CD4-positive, alpha-beta memory T cell (primary cell): ENCODE data around the gene SPDYE16. TPM values are rescaled to one million over a fixed set of nuclear protein-coding genes. Genes with fewer than 3 reads are reported as not detected.
"Not testable (repeated sequence)": the region's sequence is repeated elsewhere in the genome, so short reads cannot be mapped to it uniquely, and the experiment has no call there.

ENCODE experiments used
- CTCF ChIA-PET: fragments of 350-600 bp; sonication (Branson Sonifier 250); formaldehyde crosslinking; loops from one replicate; lab custom pipeline; 2021; ENCODE audit warnings: inconsistent platforms; ENCODE audit not compliant: partially characterized antibody; lab: Charles Lee
- POLR2A ChIA-PET: fragments of 350-600 bp; sonication (Branson Sonifier 250); formaldehyde crosslinking; loops from one replicate; lab custom pipeline; 2021; ENCODE audit not compliant: partially characterized antibody; lab: Charles Lee
- DNase-seq, 5 donors: peaks; one replicate each; pipeline versions ENCODE4 v3.0.0 to v3.0.0-alpha.2; 2020 to 2022; ENCODE audit warnings: mixed read lengths in 1 of 5
- H3K27ac ChIP-seq: one replicate; pipeline ENCODE4 v1.7.0; 2013; ENCODE audit warnings: low read depth, low read length
- H3K27me3 ChIP-seq: 2 replicates; pipeline ENCODE4 v1.7.0; 2013; ENCODE audit warnings: mild to moderate bottlenecking, low read length, moderate library complexity; ENCODE audit not compliant: insufficient read depth
- H3K36me3 ChIP-seq: 2 replicates; pipeline ENCODE4 v1.7.0; 2013; ENCODE audit warnings: mild to moderate bottlenecking, low read length, moderate library complexity; ENCODE audit not compliant: insufficient read depth
- H3K4me1 ChIP-seq: 2 replicates; pipeline ENCODE4 v1.7.0; 2013; ENCODE audit warnings: mild to moderate bottlenecking, low read length, moderate library complexity; ENCODE audit not compliant: insufficient read depth
- H3K4me3 ChIP-seq, 2 donors: one replicate each; pipeline ENCODE4 v1.7.0; 2013; ENCODE audit warnings: low read length in 2 of 2, mild to moderate bottlenecking in 1 of 2
- H3K9me3 ChIP-seq, 2 donors: one replicate each; pipeline ENCODE4 v1.7.0; 2013; ENCODE audit warnings: low read length in 2 of 2, control low read depth in 1 of 2; ENCODE audit not compliant: control insufficient read depth in 1 of 2
- H3K27ac Mint-ChIP-seq, 7 donors: one replicate each; pipeline ENCODE4 v1.8.0; 2020 to 2021; ENCODE audit warnings: mixed read lengths in 7 of 7, mild to moderate bottlenecking in 6 of 7, inconsistent platforms in 3 of 7, moderate library complexity in 3 of 7
- H3K27me3 Mint-ChIP-seq, 2 donors: one replicate each; pipeline ENCODE4 v1.8.0; 2020 to 2021; ENCODE audit warnings: mixed read lengths in 2 of 2
- H3K36me3 Mint-ChIP-seq, 2 donors: one replicate each; pipeline ENCODE4 v1.8.0; 2020 to 2021; ENCODE audit warnings: mixed read lengths in 2 of 2, inconsistent platforms in 1 of 2, mild to moderate bottlenecking in 1 of 2
- H3K4me1 Mint-ChIP-seq, 4 donors: one replicate each; pipeline ENCODE4 v1.8.0; 2020 to 2021; ENCODE audit warnings: mixed read lengths in 4 of 4, mild to moderate bottlenecking in 1 of 4
- H3K4me3 Mint-ChIP-seq, 8 donors: one replicate each; pipeline ENCODE4 v1.8.0; 2020 to 2021; ENCODE audit warnings: mixed read lengths in 8 of 8, mild to moderate bottlenecking in 7 of 8, moderate library complexity in 6 of 8, inconsistent platforms in 3 of 8
- H3K9me3 Mint-ChIP-seq, 8 donors: one replicate each; pipeline ENCODE4 v1.8.0; 2020 to 2021; ENCODE audit warnings: mixed read lengths in 8 of 8, mild to moderate bottlenecking in 5 of 8, inconsistent platforms in 3 of 8, moderate library complexity in 1 of 8
- intact Hi-C: fragments of 100-400 bp; cut with micrococcal nuclease; formaldehyde crosslinking; loops from one replicate; pipeline ENCODE4 v1.15.1; 2023
- polyA plus RNA-seq, 2 donors: library from polyadenylated mRNA; unstranded; fragments of 300-500 nt; fragmentation: Illumina TruSeq; gene quantifications; one replicate each; pipeline ENCODE4 v1.2.3, GENCODE V29; 2021
- total RNA-seq, 2 experiments: library from RNA; stranded (reverse); gene quantifications; one replicate each; pipeline ENCODE4 v1.2.3, GENCODE V29; 2021

Gene SPDYE16
- total and polyA plus RNA-seq, 4 experiments from 2014 or later: 0.21 to 1.1 (median 0.73) TPM; not detected in 1

- ChIA-PET POLR2A (no interaction called here), CTCF (no interaction called here)
- Histone ChIP-seq H3K27ac (no peak overlapping the region), H3K4me1 (no peaks in the 10 kb centered on the region), H3K4me3 (no peak overlapping the region), H3K36me3 (no peaks in the 10 kb centered on the region), H3K27me3 (no peaks in the 10 kb centered on the region), H3K9me3 (no peaks in the 10 kb centered on the region)
- H3K27ac Mint-ChIP-seq: no peak overlapping the region
- no peak for DNase-seq
- H3K27me3 Mint-ChIP-seq: no peaks in the 10 kb centered on the region
- H3K4me3 Mint-ChIP-seq: no peak overlapping the region
- intact Hi-C loops: no loop called here
- H3K4me1 Mint-ChIP-seq: no peaks in the 10 kb centered on the region
- no peaks in the 10 kb centered on the region for H3K9me3 Mint-ChIP-seq
- H3K36me3 Mint-ChIP-seq: no peaks in the 10 kb centered on the region
Observed at GRCh38 chr7:76513817-76514799, 29.0 kb downstream of the SPDYE16 start.

DNA sequence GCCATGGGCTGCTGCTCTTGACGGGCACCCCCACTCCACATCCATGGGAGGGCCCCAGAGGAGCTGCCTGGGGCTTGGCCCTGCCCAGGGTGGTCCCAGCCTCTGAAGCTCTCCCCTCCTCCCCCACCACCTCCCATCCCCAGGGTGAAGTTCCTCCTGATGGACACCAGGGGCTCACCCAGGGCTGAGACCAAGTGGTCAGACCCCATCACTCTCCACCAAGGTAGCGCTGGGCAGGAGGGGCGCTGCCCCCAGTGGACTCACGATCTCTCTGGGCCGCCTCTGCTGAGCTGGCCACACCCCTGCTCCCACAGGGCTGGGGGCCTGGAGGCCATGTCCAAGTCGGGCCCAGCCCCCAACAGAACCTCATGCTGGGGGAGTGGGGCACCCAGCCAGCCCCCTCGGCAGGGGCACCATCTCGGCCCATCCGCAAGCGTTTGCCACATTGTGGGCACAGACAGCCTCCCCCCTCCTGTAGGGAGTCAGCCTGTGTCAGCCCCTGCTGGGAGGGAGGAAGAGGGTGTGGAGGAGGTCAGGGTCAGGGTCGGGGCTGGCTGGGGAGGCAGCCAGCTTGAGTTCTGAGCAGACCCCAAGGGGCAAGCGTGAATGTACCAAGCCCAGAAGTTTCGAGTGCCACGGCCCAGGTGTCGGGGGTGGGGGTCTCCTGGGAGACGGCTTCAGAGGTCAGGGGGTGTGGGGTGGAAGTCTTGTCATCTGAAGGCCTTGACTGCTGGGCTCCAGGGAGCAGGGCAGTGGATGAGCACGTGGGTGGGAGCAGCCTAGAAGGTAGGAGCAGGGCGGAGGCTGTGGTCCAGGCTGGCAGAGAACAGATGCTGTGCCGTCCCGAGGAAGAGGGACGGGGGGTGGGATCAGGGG is 29.9 kb downstream of the SPDYE16 start:
- CTCF ChIA-PET: no interaction called here
- no peaks in the 10 kb centered on the region for H3K27me3 Mint-ChIP-seq
- H3K27ac Mint-ChIP-seq: no peak overlapping the region

GRCh38 chr7:76511911-76512885 is 30.9 kb downstream of the SPDYE16 start:
- intact Hi-C loops, H3K4me3 Mint-ChIP-seq: not testable (repeated sequence)

More for the DNA sequence above, 29.9 kb downstream of the SPDYE16 start:
- Histone ChIP-seq H3K4me1 (no peaks in the 10 kb centered on the region), H3K9me3 (no peaks in the 10 kb centered on the region), H3K36me3 (no peaks in the 10 kb centered on the region), H3K27ac (no peak overlapping the region), H3K27me3 (no peaks in the 10 kb centered on the region), H3K4me3 (no peak overlapping the region)
- intact Hi-C loops: no loop called here
- DNase-seq: no peak
- H3K9me3 Mint-ChIP-seq: no peaks in the 10 kb centered on the region
- H3K4me1 Mint-ChIP-seq: no peaks in the 10 kb centered on the region
- POLR2A ChIA-PET: no interaction called here
- no peaks in the 10 kb centered on the region for H3K36me3 Mint-ChIP-seq
- no peak overlapping the region for H3K4me3 Mint-ChIP-seq

DNA sequence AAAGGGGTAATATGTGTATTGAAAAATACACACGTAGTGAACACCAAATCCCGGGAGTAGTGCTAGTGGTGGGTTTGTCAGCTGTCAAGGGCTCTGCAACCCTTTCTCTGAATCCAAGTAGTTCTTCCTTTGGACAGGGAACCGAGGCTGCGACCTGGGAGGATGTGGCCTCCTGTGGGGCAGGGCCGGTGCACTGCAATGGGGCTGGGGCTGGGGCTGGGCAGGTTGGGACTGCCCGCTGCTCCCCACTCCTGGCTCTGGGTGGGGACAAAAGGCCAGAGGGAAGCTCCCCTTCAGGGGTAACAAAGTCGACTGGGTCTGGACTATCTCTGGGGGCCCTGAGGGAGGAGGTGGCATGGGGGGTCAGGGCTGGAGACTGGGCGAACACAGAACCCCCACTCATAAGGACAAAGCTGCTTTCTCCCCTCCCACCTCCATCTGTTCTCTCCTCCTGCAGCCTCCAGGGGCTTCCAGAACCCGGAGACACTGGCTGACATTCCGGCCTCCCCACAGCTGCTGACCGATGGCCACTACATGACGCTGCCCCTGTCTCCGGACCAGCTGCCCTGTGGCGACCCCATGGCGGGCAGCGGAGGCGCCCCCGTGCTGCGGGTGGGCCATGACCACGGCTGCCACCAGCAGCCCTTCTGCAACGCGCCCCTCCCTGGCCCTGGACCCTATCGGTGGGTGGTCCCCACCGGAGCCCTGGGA is 31.7 kb downstream of the SPDYE16 start:
- H3K9me3 ChIP-seq, H3K9me3 Mint-ChIP-seq, H3K4me3 Mint-ChIP-seq, H3K4me1 Mint-ChIP-seq, H3K36me3 Mint-ChIP-seq, POLR2A ChIA-PET, H3K27ac Mint-ChIP-seq, CTCF ChIA-PET, H3K27me3 ChIP-seq, DNase-seq, H3K4me1 ChIP-seq, H3K4me3 ChIP-seq, H3K36me3 ChIP-seq, H3K27me3 Mint-ChIP-seq, intact Hi-C loops, H3K27ac ChIP-seq: not testable (repeated sequence)

More at GRCh38 chr7:76511911-76512885, 30.9 kb downstream of the SPDYE16 start:
- H3K9me3 ChIP-seq, H3K4me3 ChIP-seq, H3K27ac Mint-ChIP-seq, H3K27me3 ChIP-seq, DNase-seq, CTCF ChIA-PET, H3K27me3 Mint-ChIP-seq, H3K36me3 ChIP-seq, H3K4me1 ChIP-seq, H3K36me3 Mint-ChIP-seq, POLR2A ChIA-PET, H3K4me1 Mint-ChIP-seq, H3K27ac ChIP-seq, H3K9me3 Mint-ChIP-seq: not testable (repeated sequence)

DNA sequence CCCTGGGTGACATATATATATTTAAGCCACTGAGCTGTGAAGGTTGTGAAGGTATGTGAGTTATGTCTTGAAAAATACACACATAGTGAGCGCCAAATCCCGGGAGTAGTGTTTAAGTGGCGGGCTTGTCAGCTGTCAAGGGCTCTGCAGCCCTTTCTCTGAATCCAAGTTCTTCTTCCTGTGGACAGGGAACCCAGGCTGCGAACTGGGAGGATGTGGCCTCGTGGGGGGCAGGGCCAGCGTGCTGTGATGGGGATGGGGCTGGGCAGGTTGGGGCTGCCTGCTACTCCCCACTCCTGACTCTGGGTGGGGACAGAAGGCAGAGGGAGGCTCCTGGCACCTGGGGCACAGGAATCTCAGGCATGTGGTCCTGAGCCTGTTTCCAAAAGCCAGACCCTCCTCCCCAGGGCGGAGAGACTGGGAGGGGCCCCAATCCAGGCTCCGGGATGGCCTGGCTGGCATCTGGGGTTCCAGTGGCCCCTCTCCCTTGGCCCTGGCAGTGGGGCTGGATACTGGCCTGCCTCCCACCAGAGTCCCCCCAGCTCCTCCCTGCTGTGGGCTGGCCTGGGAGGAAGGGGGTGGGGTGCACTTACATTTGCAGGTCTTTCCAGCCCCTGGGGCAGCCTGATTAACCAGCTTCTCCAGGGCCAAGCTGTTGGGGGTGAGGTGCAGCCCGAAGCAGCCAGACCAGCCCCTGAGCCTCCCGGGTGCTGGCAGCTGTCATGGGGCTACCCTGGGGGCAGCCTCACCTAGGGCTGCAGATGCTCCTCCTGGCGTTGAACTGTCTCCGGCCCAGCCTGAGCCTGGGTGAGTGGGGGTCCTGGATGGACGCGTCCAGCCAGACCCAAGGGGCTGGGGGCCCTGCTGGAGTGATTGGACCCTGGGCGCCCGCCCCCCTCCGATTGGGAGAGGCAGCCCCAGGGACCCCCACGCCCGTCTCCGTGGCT is 32.9 kb downstream of the SPDYE16 start, which contains the start of gene UPK3B:
Gene UPK3B, plus strand, starts transcription at position 622 of the 947 bp plus-strand sequence. Its CDS starts 101 bp downstream, at position 723.
- Mint-ChIP-seq H3K9me3 (no peaks in the 10 kb centered on the region), H3K27me3 (no peaks in the 10 kb centered on the region), H3K36me3 (peaks cover 0 to 4% of the 10 kb centered on the region in 2 donors), H3K27ac (no peak within 1 kb of the TSS), H3K4me3 (no peak within 1 kb of the TSS), H3K4me1 (peaks cover 0 to 2% (median under 1%) of the 10 kb centered on the region in 4 donors)
- H3K4me1 ChIP-seq: no peaks in the 10 kb centered on the region
- H3K27me3 ChIP-seq: no peaks in the 10 kb centered on the region
- CTCF ChIA-PET: no interaction called here
- POLR2A ChIA-PET: no interaction called here
- DNase-seq: no peak
- no peak within 1 kb of the TSS for H3K4me3 ChIP-seq
- H3K36me3 ChIP-seq: no peaks in the 10 kb centered on the region
- intact Hi-C loops: no loop called here
- H3K9me3 ChIP-seq: no peaks in the 10 kb centered on the region
- no peak within 1 kb of the TSS for H3K27ac ChIP-seq
